Astrocyte (in vitro differentiated cells and primary cell): ENCODE results near the gene KIRREL3. TPM values are rescaled to one million over a fixed set of nuclear protein-coding genes. Genes with fewer than 3 reads are reported as not detected.

Experiments
- DNase-seq: peaks from one replicate; pipeline ENCODE4 v3.0.0-alpha.2; 2010; ENCODE audit warnings: low read depth
- FAIRE-seq: peaks from 2 replicates; lab custom pipeline; 2011; peaks lifted over from hg19 to GRCh38; lab: Jason Lieb, UNC
- H2AFZ ChIP-seq: 2 replicates; pipeline ENCODE4 v1.6.0; 2012; ENCODE audit warnings: low read depth, low read length, inconsistent platforms
- H3K27ac ChIP-seq: 2 replicates; pipeline ENCODE4 v1.5.1; 2011; ENCODE audit warnings: low read depth, low read length, inconsistent platforms
- H3K27me3 ChIP-seq: 2 replicates; pipeline ENCODE4 v1.6.0; 2011; ENCODE audit warnings: low read length, inconsistent platforms; ENCODE audit not compliant: insufficient read depth
- H3K36me3 ChIP-seq: 2 replicates; pipeline ENCODE4 v1.5.1; 2011; ENCODE audit warnings: low read length, inconsistent platforms; ENCODE audit not compliant: insufficient read depth
- H3K4me1 ChIP-seq: 2 replicates; pipeline ENCODE4 v1.5.1; 2011; ENCODE audit warnings: low read length, inconsistent platforms; ENCODE audit not compliant: insufficient read depth
- H3K4me2 ChIP-seq: 2 replicates; pipeline ENCODE4 v1.6.0; 2012; ENCODE audit warnings: low read length, inconsistent platforms
- H3K4me3 ChIP-seq: 2 replicates; pipeline ENCODE4 v1.5.1; 2011; ENCODE audit warnings: low read depth, mild to moderate bottlenecking, low read length, inconsistent platforms; ENCODE audit not compliant: insufficient read depth
- H3K79me2 ChIP-seq: 2 replicates; pipeline ENCODE4 v1.6.0; 2012; ENCODE audit warnings: mild to moderate bottlenecking, low read length, inconsistent platforms; ENCODE audit not compliant: insufficient read depth
- H3K9ac ChIP-seq: 2 replicates; pipeline ENCODE4 v1.6.0; 2012; ENCODE audit warnings: mild to moderate bottlenecking, low read length, inconsistent platforms
- H3K9me3 ChIP-seq: 2 replicates; pipeline ENCODE4 v1.5.1; 2012; ENCODE audit warnings: low read depth, mild to moderate bottlenecking, low read length, inconsistent platforms; ENCODE audit not compliant: insufficient read depth
- H4K20me1 ChIP-seq: 2 replicates; pipeline ENCODE4 v1.6.0; 2012; ENCODE audit warnings: low read length, inconsistent platforms; ENCODE audit not compliant: insufficient read depth
- H3K27ac Mint-ChIP-seq: one replicate; pipeline ENCODE4 v1.8.0; 2021; ENCODE audit warnings: mild to moderate bottlenecking, mixed read lengths; ENCODE audit not compliant: unreplicated experiment
- H3K27me3 Mint-ChIP-seq: one replicate; pipeline ENCODE4 v1.8.0; 2021; ENCODE audit warnings: low read depth, mixed read lengths; ENCODE audit not compliant: unreplicated experiment
- H3K36me3 Mint-ChIP-seq: one replicate; pipeline ENCODE4 v1.8.0; 2021; ENCODE audit warnings: low read depth, mixed read lengths; ENCODE audit not compliant: unreplicated experiment
- H3K4me1 Mint-ChIP-seq: one replicate; pipeline ENCODE4 v1.8.0; 2021; ENCODE audit warnings: low read depth, mixed read lengths; ENCODE audit not compliant: unreplicated experiment
- H3K4me3 Mint-ChIP-seq: one replicate; pipeline ENCODE4 v1.8.0; 2021; ENCODE audit warnings: mild to moderate bottlenecking, moderate library complexity, mixed read lengths; ENCODE audit not compliant: unreplicated experiment
- H3K9me3 Mint-ChIP-seq: one replicate; pipeline ENCODE4 v1.8.0; 2021; ENCODE audit warnings: mild to moderate bottlenecking, mixed read lengths; ENCODE audit not compliant: unreplicated experiment
- EZH2 ChIP-seq: IDR thresholded peaks from 2 replicates; pipeline ENCODE4 v1.6.1; 2012; ENCODE audit warnings: mild to moderate bottlenecking, low read length, inconsistent platforms; ENCODE audit not compliant: insufficient read depth
- total RNA-seq: library from RNA; stranded (reverse); gene quantifications from 2 replicates; pipeline ENCODE4 v1.2.1, GENCODE V29; 2021
- TF ChIP-seq, protein P1 (sequence below): IDR thresholded peaks from 2 replicates; pipeline ENCODE4 v1.5.1; 2011; ENCODE audit warnings: low read depth, mild to moderate bottlenecking, inconsistent platforms, low read length, moderate library complexity; ENCODE audit not compliant: insufficient read depth

KIRREL3 gene
- total RNA-seq, 1 donor from 2014 or later, result 0.91 TPM

- H3K36me3 ChIP-seq, result no peaks in the 10 kb centered on the region
- H3K79me2 ChIP-seq, result no peaks in the 10 kb centered on the region
- peaks cover 15% of the 10 kb centered on the region for H3K9me3 ChIP-seq
- H3K27me3 Mint-ChIP-seq, result peaks cover 41% of the 10 kb centered on the region
- H3K9ac ChIP-seq, result no peak overlapping the region
- no peaks in the 10 kb centered on the region for H3K4me1 ChIP-seq
- no peak for FAIRE-seq
- no peak overlapping the region for H3K4me2 ChIP-seq
- H4K20me1 ChIP-seq, result peaks cover 4% of the 10 kb centered on the region
- H3K4me3 Mint-ChIP-seq, result no peak overlapping the region
- no peak for TF ChIP-seq EZH2
- TF ChIP-seq, protein P1, sequence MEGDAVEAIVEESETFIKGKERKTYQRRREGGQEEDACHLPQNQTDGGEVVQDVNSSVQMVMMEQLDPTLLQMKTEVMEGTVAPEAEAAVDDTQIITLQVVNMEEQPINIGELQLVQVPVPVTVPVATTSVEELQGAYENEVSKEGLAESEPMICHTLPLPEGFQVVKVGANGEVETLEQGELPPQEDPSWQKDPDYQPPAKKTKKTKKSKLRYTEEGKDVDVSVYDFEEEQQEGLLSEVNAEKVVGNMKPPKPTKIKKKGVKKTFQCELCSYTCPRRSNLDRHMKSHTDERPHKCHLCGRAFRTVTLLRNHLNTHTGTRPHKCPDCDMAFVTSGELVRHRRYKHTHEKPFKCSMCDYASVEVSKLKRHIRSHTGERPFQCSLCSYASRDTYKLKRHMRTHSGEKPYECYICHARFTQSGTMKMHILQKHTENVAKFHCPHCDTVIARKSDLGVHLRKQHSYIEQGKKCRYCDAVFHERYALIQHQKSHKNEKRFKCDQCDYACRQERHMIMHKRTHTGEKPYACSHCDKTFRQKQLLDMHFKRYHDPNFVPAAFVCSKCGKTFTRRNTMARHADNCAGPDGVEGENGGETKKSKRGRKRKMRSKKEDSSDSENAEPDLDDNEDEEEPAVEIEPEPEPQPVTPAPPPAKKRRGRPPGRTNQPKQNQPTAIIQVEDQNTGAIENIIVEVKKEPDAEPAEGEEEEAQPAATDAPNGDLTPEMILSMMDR, result no peak
- H3K27ac ChIP-seq, result no peak overlapping the region
- no peak for DNase-seq
- H3K4me3 ChIP-seq, result no peak overlapping the region
- no peaks in the 10 kb centered on the region for H3K36me3 Mint-ChIP-seq
- peaks cover 2% of the 10 kb centered on the region for H3K27me3 ChIP-seq
- H2AFZ ChIP-seq, result no peak overlapping the region
- no peak overlapping the region for H3K27ac Mint-ChIP-seq
- peaks cover 5% of the 10 kb centered on the region for H3K9me3 Mint-ChIP-seq
- H3K4me1 Mint-ChIP-seq, result no peaks in the 10 kb centered on the region
Observed at GRCh38 chr11:126450806-126451205, 549.8 kb downstream of the KIRREL3 start.

DNA sequence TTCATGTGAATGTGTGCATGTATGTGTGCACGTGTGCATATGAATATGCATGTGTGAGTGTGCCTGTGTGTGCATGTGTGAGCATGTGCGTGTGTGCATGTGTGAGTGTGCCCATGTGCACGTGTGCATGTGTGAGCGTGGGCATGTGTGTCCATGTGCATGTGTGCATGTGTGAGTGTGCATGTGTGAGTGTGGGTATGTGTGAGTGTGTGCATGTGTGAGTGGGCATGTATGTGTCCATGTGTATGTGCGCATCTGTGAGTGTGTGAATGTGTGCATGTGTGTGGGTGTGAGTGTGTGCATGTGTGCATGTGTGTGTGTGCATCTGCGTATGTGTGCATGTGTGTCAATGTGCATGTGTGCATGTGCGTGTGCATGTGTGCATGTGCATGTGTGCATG lies 550.4 kb downstream of the KIRREL3 start:
- Histone ChIP-seq H3K4me1 (no peaks in the 10 kb centered on the region), H3K9ac (no peak overlapping the region), H3K36me3 (no peaks in the 10 kb centered on the region), H3K27ac (no peak overlapping the region), H3K4me2 (no peak overlapping the region), H2AFZ (no peak overlapping the region), H3K9me3 (peaks cover 15% of the 10 kb centered on the region), H3K4me3 (no peak overlapping the region), H4K20me1 (peaks cover 4% of the 10 kb centered on the region), H3K79me2 (no peaks in the 10 kb centered on the region), H3K27me3 (peaks cover 2% of the 10 kb centered on the region)
- TF ChIP-seq, protein P1, result no peak
- TF ChIP-seq EZH2, result no peak
- DNase-seq, result no peak
- H3K9me3 Mint-ChIP-seq, result peaks cover 5% of the 10 kb centered on the region
- H3K27me3 Mint-ChIP-seq, result peaks cover 45% of the 10 kb centered on the region
- H3K4me1 Mint-ChIP-seq, result no peaks in the 10 kb centered on the region
- H3K27ac Mint-ChIP-seq, result no peak overlapping the region
- no peak for FAIRE-seq
- H3K36me3 Mint-ChIP-seq, result no peaks in the 10 kb centered on the region
- H3K4me3 Mint-ChIP-seq, result no peak overlapping the region

DNA sequence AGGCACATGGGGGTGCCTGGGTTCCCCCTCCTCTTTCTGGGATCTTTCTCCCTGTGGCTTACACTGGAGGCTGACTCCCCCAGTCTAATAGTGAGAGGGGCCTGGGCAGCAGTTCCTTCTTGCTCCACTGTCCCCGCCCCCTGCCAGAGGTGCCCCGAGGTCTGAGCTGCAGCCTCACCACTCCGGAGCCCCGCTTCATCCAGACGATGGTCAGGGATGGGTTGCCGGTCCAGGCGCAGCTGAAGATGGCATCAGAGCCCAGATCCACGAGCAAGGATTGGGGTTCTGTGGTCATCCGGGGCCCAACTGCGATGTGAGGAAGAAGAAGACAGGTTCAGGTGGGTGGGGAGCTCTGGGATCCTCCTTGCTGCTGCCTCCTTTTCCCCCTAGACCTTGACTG lies 554.0 kb downstream of the KIRREL3 start:
- H3K9me3 ChIP-seq, result peaks cover 15% of the 10 kb centered on the region
- TF ChIP-seq, protein P1, result no peak
- no peak for TF ChIP-seq EZH2

More for the DNA sequence above, 554.0 kb downstream of the KIRREL3 start:
- Mint-ChIP-seq H3K4me1 (no peaks in the 10 kb centered on the region), H3K27ac (no peak overlapping the region), H3K27me3 (peaks cover 44% of the 10 kb centered on the region), H3K9me3 (peaks cover 5% of the 10 kb centered on the region), H3K4me3 (no peak overlapping the region), H3K36me3 (no peaks in the 10 kb centered on the region)
- Histone ChIP-seq H3K9ac (no peak overlapping the region), H3K27me3 (no peaks in the 10 kb centered on the region), H3K27ac (no peak overlapping the region), H3K4me3 (no peak overlapping the region), H3K79me2 (no peaks in the 10 kb centered on the region), H3K36me3 (no peaks in the 10 kb centered on the region), H3K4me1 (no peaks in the 10 kb centered on the region), H2AFZ (no peak overlapping the region), H4K20me1 (peaks cover 4% of the 10 kb centered on the region), H3K4me2 (no peak overlapping the region)
- DNase-seq, result no peak
- no peak for FAIRE-seq
